PC-3 (cell line): Measurements from ENCODE around the gene SYCP2L. TPM values are rescaled to one million over a fixed set of nuclear protein-coding genes. Genes with fewer than 3 reads are reported as not detected.

ENCODE experiments used
- ATAC-seq: fragments of 200-7000 bp; cut with Tn5 transposase; 2 replicates; pipeline ENCODE4 v1.9.1; 2020; ENCODE audit warnings: mild to moderate bottlenecking, moderate library complexity
- BruUV-seq: library from RNA; stranded (reverse); fragments of 400-500 nt; replicated peaks from 2 replicates; lab custom pipeline; 2021; lab: Mats Ljungman, UMichigan
- CTCF ChIA-PET: fragments of 300-600 bp; sonication (Branson Sonifier 250); formaldehyde crosslinking; loops from one replicate; lab custom pipeline; 2022; ENCODE audit warnings: antibody characterized with exemption; lab: Charles Lee
- POLR2A ChIA-PET: fragments of 300-600 bp; sonication (Branson Sonifier 250); formaldehyde crosslinking; loops from one replicate; lab custom pipeline; 2022; ENCODE audit warnings: antibody characterized with exemption; ENCODE audit not compliant: unreplicated experiment; lab: Charles Lee
- DNase-seq: peaks from one replicate; pipeline ENCODE4 v3.0.0-alpha.2; 2015
- H2AFZ ChIP-seq: fragments of 300-600 bp; sonication (generic); 2 replicates; pipeline ENCODE4 v1.6.0; 2016; ENCODE audit warnings: antibody characterized with exemption, low read length
- H3F3A ChIP-seq: fragments of 300-600 bp; sonication (generic); one replicate; pipeline ENCODE4 v1.6.0; 2017; ENCODE audit warnings: antibody characterized with exemption, low read length, control low read depth, mild to moderate bottlenecking; ENCODE audit not compliant: unreplicated experiment
- H3K27ac ChIP-seq: fragments of 300-600 bp; sonication (generic); 2 replicates; pipeline ENCODE4 v1.5.1; 2016; ENCODE audit warnings: mild to moderate bottlenecking, low read length
- H3K27me3 ChIP-seq: fragments of 300-600 bp; sonication (generic); 2 replicates; pipeline ENCODE4 v1.6.1; 2016; ENCODE audit warnings: low read length, mixed read lengths
- H3K36me3 ChIP-seq: fragments of 300-600 bp; sonication (generic); 2 replicates; pipeline ENCODE4 v1.6.1; 2016; ENCODE audit warnings: low read depth, mixed run types, low read length, mixed read lengths
- H3K4me1 ChIP-seq: fragments of 300-600 bp; sonication (generic); 2 replicates; pipeline ENCODE4 v1.5.1; 2016; ENCODE audit warnings: low read length; ENCODE audit not compliant: insufficient read depth
- H3K4me2 ChIP-seq: fragments of 300-600 bp; sonication (generic); 2 replicates; pipeline ENCODE4 v1.6.0; 2016; ENCODE audit warnings: low read length
- H3K4me3 ChIP-seq: fragments of 300-600 bp; sonication (generic); 2 replicates; pipeline ENCODE4 v1.5.1; 2016; ENCODE audit warnings: mild to moderate bottlenecking, low read length, mixed read lengths
- H3K79me2 ChIP-seq: fragments of 300-600 bp; sonication (generic); 2 replicates; pipeline ENCODE4 v1.6.1; 2017; ENCODE audit warnings: low read length, mixed read lengths
- H3K9ac ChIP-seq: fragments of 300-600 bp; sonication (generic); 2 replicates; pipeline ENCODE4 v1.6.0; 2016; ENCODE audit warnings: mild to moderate bottlenecking, low read length
- H3K9me2 ChIP-seq: fragments of 300-600 bp; sonication (generic); replicated peaks from 2 replicates; pipeline ENCODE4 v1.6.1; 2016; ENCODE audit warnings: mixed run types, low read length, mixed read lengths
- H3K9me3 ChIP-seq: fragments of 300-600 bp; sonication (generic); 2 replicates; pipeline ENCODE4 v1.6.1; 2016; ENCODE audit warnings: low read length, mixed read lengths
- H4K20me1 ChIP-seq: fragments of 300-600 bp; sonication (generic); 2 replicates; pipeline ENCODE4 v1.6.1; 2016; ENCODE audit warnings: low read length, mixed read lengths
- CTCF ChIP-seq: fragments of 300-600 bp; sonication (generic); conservative IDR thresholded peaks from 2 replicates; pipeline ENCODE4 v1.5.1; 2017; ENCODE audit warnings: antibody characterized with exemption, low read depth, mild to moderate bottlenecking, low read length
- EZH2 ChIP-seq: fragments of 300-600 bp; sonication (generic); IDR thresholded peaks from one replicate; pipeline ENCODE4 v1.6.1; 2017; ENCODE audit warnings: antibody characterized with exemption, mild to moderate bottlenecking, low read length; ENCODE audit not compliant: unreplicated experiment
- EZH2phosphoT487 ChIP-seq: fragments of 300-600 bp; sonication (generic); IDR thresholded peaks from 2 replicates; pipeline ENCODE4 v1.6.1; 2018; ENCODE audit warnings: mild to moderate bottlenecking, antibody characterized with exemption, low read length, borderline replicate concordance
- intact Hi-C: fragments of 100-400 bp; cut with micrococcal nuclease; formaldehyde crosslinking; loops from 2 replicates; pipeline ENCODE4 v1.9.0; 2023
- total RNA-seq: library from RNA; depleted of rRNA; stranded (reverse); fragments of >200 nt; gene quantifications from 2 replicates; pipeline ENCODE4 v1.2.3, GENCODE V29; 2014

The SYCP2L gene
- total RNA-seq, 1 experiment from 2014 or later, result 0.07 TPM

GRCh38 chr6:10890151-10890550, 3.3 kb downstream of the SYCP2L start:
- BruUV-seq, result no TSS peak
- no peak overlapping the region for H2AFZ ChIP-seq
- TF ChIP-seq EZH2phosphoT487 (no peak), EZH2 (no peak), CTCF (no peak)
- intact Hi-C loops, result no loop called here
- no peak overlapping the region for H3K4me2 ChIP-seq
- no peaks in the 10 kb centered on the region for H3K36me3 ChIP-seq
- POLR2A ChIA-PET, result no interaction called here
- H4K20me1 ChIP-seq, result no peaks in the 10 kb centered on the region
- no peaks in the 10 kb centered on the region for H3K4me1 ChIP-seq
- H3K9ac ChIP-seq, result no peak overlapping the region
- H3K4me3 ChIP-seq, result no peak overlapping the region
- no peaks in the 10 kb centered on the region for H3K9me3 ChIP-seq
- H3K79me2 ChIP-seq, result no peaks in the 10 kb centered on the region
- no peak for ATAC-seq
- DNase-seq, result no peak
- no peaks in the 10 kb centered on the region for H3F3A ChIP-seq
- H3K27ac ChIP-seq, result no peak overlapping the region
- H3K27me3 ChIP-seq, result peaks cover 1% of the 10 kb centered on the region; the same call in 1 of the 2 replicates
- CTCF ChIA-PET, result no interaction called here
- H3K9me2 ChIP-seq, result no peaks in the 10 kb centered on the region

GRCh38 chr6:10891960-10892359, 5.1 kb downstream of the SYCP2L start:
- H4K20me1 ChIP-seq, result no peaks in the 10 kb centered on the region
- no peaks in the 10 kb centered on the region for H3K9me3 ChIP-seq
- intact Hi-C loops, result no loop called here
- H3K9me2 ChIP-seq, result no peaks in the 10 kb centered on the region
- ATAC-seq (no peak), DNase-seq (no peak)
- POLR2A ChIA-PET, result no interaction called here
- no peaks in the 10 kb centered on the region for H3F3A ChIP-seq
- no peaks in the 10 kb centered on the region; the same call in 1 of the 2 replicates for H3K27me3 ChIP-seq
- no peak overlapping the region for H3K27ac ChIP-seq
- H3K9ac ChIP-seq, result no peak overlapping the region
- no TSS peak for BruUV-seq
- no peaks in the 10 kb centered on the region for H3K79me2 ChIP-seq
- no peak overlapping the region for H3K4me3 ChIP-seq
- TF ChIP-seq EZH2phosphoT487 (no peak), EZH2 (no peak), CTCF (no peak)
- H3K4me1 ChIP-seq, result no peaks in the 10 kb centered on the region
- H2AFZ ChIP-seq, result no peak overlapping the region
- H3K36me3 ChIP-seq, result no peaks in the 10 kb centered on the region
- H3K4me2 ChIP-seq, result no peak overlapping the region
- CTCF ChIA-PET, result no interaction called here

GRCh38 chr6:10894958-10895357, 8.1 kb downstream of the SYCP2L start:
- ChIA-PET POLR2A (no interaction called here), CTCF (no interaction called here)
- H3K27ac ChIP-seq, result no peak overlapping the region
- no peak overlapping the region for H3K4me2 ChIP-seq
- no peaks in the 10 kb centered on the region for H4K20me1 ChIP-seq
- ATAC-seq (no peak), DNase-seq (no peak)
- H3K4me1 ChIP-seq, result no peaks in the 10 kb centered on the region
- no peaks in the 10 kb centered on the region for H3K79me2 ChIP-seq
- intact Hi-C loops, result no loop called here
- TF ChIP-seq CTCF (no peak), EZH2 (no peak), EZH2phosphoT487 (no peak)
- no peak overlapping the region for H3K9ac ChIP-seq
- no peaks in the 10 kb centered on the region; the same call in 1 of the 2 replicates for H3K27me3 ChIP-seq
- no peaks in the 10 kb centered on the region for H3K9me3 ChIP-seq
- no peaks in the 10 kb centered on the region for H3K36me3 ChIP-seq
- H2AFZ ChIP-seq, result no peak overlapping the region
- no TSS peak for BruUV-seq
- no peak overlapping the region for H3K4me3 ChIP-seq
- H3F3A ChIP-seq, result no peaks in the 10 kb centered on the region
- H3K9me2 ChIP-seq, result no peaks in the 10 kb centered on the region
